22Rv1 (cell line): ENCODE data around the gene NF1.

Source experiments
- ZFX ChIP-seq: fragments of 450-650 bp; IDR thresholded peaks from 2 replicates; pipeline ENCODE4 v1.6.1; 2017; ENCODE audit warnings: antibody characterized with exemption, borderline replicate concordance
- TF ChIP-seq, protein P1 (sequence below): fragments of 450-650 bp; IDR thresholded peaks from 2 replicates; pipeline ENCODE4 v1.5.1; 2017; ENCODE audit warnings: mild to moderate bottlenecking

DNA sequence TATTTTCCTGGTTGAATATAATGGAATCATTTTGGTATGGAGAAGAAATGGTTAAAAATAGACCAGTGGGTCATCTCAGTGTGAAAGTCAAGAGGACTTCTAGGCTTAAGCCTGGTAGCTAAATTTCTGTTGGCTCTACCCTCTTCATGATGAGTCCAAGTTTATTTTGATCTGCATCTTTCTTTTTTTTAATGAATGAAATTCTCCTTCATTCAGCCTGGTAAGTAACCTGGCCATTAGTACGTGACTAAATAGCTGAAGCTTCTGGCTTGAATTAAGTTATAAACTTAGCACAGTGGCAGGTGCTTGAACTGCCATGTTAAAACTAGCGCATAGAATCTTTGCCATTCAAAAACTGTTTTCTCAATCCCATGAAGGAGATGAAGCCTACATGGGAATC lies 28.0 kb downstream of the NF1 start:
- TF ChIP-seq, protein P1, sequence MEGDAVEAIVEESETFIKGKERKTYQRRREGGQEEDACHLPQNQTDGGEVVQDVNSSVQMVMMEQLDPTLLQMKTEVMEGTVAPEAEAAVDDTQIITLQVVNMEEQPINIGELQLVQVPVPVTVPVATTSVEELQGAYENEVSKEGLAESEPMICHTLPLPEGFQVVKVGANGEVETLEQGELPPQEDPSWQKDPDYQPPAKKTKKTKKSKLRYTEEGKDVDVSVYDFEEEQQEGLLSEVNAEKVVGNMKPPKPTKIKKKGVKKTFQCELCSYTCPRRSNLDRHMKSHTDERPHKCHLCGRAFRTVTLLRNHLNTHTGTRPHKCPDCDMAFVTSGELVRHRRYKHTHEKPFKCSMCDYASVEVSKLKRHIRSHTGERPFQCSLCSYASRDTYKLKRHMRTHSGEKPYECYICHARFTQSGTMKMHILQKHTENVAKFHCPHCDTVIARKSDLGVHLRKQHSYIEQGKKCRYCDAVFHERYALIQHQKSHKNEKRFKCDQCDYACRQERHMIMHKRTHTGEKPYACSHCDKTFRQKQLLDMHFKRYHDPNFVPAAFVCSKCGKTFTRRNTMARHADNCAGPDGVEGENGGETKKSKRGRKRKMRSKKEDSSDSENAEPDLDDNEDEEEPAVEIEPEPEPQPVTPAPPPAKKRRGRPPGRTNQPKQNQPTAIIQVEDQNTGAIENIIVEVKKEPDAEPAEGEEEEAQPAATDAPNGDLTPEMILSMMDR, result no peak
- TF ChIP-seq ZFX, result no peak
